Heart right ventricle (tissue), 16 donors: Measurements from ENCODE around the gene CYP19A1. TPM values are rescaled to one million over a fixed set of nuclear protein-coding genes. Genes with fewer than 3 reads are reported as not detected.

Experiments used
- ATAC-seq, 8 donors: fragments of 200-7000 bp; cut with Tn5 transposase; one replicate each; pipeline ENCODE4 v1.9.1; 2020; ENCODE audit warnings: mild to moderate bottlenecking in 8 of 8, moderate library complexity in 8 of 8, moderate number of reproducible peaks in 1 of 8
- DNase-seq, 2 donors: peaks; one replicate each; pipeline ENCODE4 v3.0.0-alpha.2; 2020
- H3K27ac ChIP-seq, 10 donors: fragments of 200-600 bp; sonication (generic) in 2 of 10; one replicate each; pipeline versions ENCODE4 v1.5.0 to v1.8.0; 2020 to 2022; ENCODE audit warnings: mild to moderate bottlenecking in 3 of 10
- H3K27me3 ChIP-seq, 7 donors: fragments of 200-600 bp; one replicate each; pipeline ENCODE4 v1.8.0; 2021 to 2022; ENCODE audit warnings: mild to moderate bottlenecking in 2 of 7
- H3K36me3 ChIP-seq, 9 donors: fragments of 200-600 bp; sonication (generic) in 1 of 9; one replicate each; pipeline versions ENCODE4 v1.5.0 to v1.8.0; 2020 to 2022; ENCODE audit warnings: mild to moderate bottlenecking in 2 of 9
- H3K4me1 ChIP-seq, 9 donors: fragments of 200-600 bp; sonication (generic) in 1 of 9; one replicate each; pipeline versions ENCODE4 v1.5.0 to v1.8.0; 2020 to 2022; ENCODE audit warnings: mild to moderate bottlenecking in 4 of 9
- H3K4me3 ChIP-seq, 10 donors: fragments of 200-600 bp; sonication (generic) in 2 of 10; one replicate each; pipeline versions ENCODE4 v1.5.0 to v1.8.0; 2020 to 2022; ENCODE audit warnings: mild to moderate bottlenecking in 7 of 10, moderate library complexity in 2 of 10
- H3K9me3 ChIP-seq, 11 donors: fragments of 200-600 bp in 10 of 11; sonication (generic) in 2 of 11; one replicate each; pipeline versions ENCODE4 v1.5.0 to v1.8.0; 2013 to 2022; ENCODE audit warnings: mild to moderate bottlenecking in 2 of 11, control low read depth in 1 of 11, moderate library complexity in 1 of 11
- WGBS, 2 donors: extraction: QIAGEN DNeasy Blood & Tissue Kit; methylation state at CpG; one replicate each; pipeline ENCODE4 v1.1.7; 2013; ENCODE audit warnings: inconsistent platforms in 1 of 2; 5-methylcytosine and 5-hydroxymethylcytosine counted together
- intact Hi-C, 10 donors: fragments of 100-400 bp; cut with DNase I; formaldehyde crosslinking; loops; one replicate each; pipeline versions ENCODE4 v1.11.1 to v1.14.2; 2022
- polyA plus RNA-seq, 2 donors: library from polyadenylated mRNA; stranded (reverse); fragments of 200-250 nt; gene quantifications; one replicate each; pipeline ENCODE4 v1.2.3, GENCODE V29; 2013
- total RNA-seq, 10 donors: library from RNA; stranded (reverse); fragmentation: NEBNext Ultra II Directional in 3 of 10; extraction: Animal tissue kit (Norgen Biotek cat#: 25700) in 3 of 10; gene quantifications; one replicate each; pipeline versions ENCODE4 v1.2.1 to v1.2.4, GENCODE V29; 2021 to 2023
- TF ChIP-seq, protein P1 (sequence below), 9 donors: fragments of 200-600 bp; sonication (generic) in 2 of 9; IDR thresholded peaks; one replicate each; pipeline versions ENCODE4 v1.5.0 to v1.8.0; 2021 to 2022; ENCODE audit warnings: antibody characterized with exemption in 9 of 9, mild to moderate bottlenecking in 5 of 9, moderate library complexity in 1 of 9
- donor health status: Arrhythmogenic right ventricular cardiomyopathy.
- donor health status: ischemic (EF 13 %, LVEDD 7.1; RV severe dilation, severe dysfunction).
- donor health status: healthy with polysubstance abuse.
- donor health status: DM: no; HTN: yes; CAD: no.
- donor health status: DM: no; HTN: no; CAD: no.
- donor health status: ischemic (EF 25% LVEDD 6.9; RV normal size, moderate dysfunction).
- donor health status: ischemic (EF 25% LVEDD 5.7; RV mildly dilated, moderate dysfunction).
- donor health status: healthy.
- donor health status: DM: yes; HTN: yes; CAD: no.
- donor health status: Ischemic cardiomyopathy.
- donor health status: ischemic (EF 35%, LVEDD 5.7; RV mildly dilated, moderate dysfunction).
- donor health status: nonischemic (EF 11% LVEDD 7.7; RV severe dilation, severe dysfunction).
- donor health status: DM: yes; HTN: yes; CAD: no.
- donor health status: PGD.
- donor health status: ischemic (EF 29% LVEDD 5.4; RV normal size, mild dysfunction).
- donor health status: nonischemic (EF 23%, LVEDD 6.1; RV moderate dilation, normal function).

Gene CYP19A1
- total and polyA plus RNA-seq, 12 donors, result 0.26 to 1.9 (median 0.68) TPM; not detected in 3

DNA sequence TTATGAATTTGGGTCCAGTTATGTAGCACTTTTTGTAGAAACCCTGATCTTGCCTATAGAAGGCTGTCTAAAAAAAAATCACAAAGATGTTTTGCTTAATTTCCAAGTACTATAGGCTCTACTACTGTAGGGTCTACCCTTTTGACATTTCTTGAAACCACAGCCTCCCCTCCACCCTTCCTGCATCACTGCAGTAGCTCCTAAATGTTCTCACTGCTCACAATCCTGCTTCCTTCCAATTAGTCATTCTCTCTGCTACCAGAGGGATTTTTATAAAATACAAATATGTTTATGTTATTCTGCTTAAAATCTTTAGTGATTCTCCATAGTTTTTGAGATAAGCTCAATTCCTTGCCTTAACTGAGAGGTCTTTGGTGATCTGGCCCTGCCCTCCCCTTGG is 114.0 kb downstream of the CYP19A1 start:
- H3K27ac ChIP-seq, result peak overlapping the region in 1 of 10 donors; percentile 57
- no peaks in the 10 kb centered on the region for H3K9me3 ChIP-seq
- TF ChIP-seq, protein P1, sequence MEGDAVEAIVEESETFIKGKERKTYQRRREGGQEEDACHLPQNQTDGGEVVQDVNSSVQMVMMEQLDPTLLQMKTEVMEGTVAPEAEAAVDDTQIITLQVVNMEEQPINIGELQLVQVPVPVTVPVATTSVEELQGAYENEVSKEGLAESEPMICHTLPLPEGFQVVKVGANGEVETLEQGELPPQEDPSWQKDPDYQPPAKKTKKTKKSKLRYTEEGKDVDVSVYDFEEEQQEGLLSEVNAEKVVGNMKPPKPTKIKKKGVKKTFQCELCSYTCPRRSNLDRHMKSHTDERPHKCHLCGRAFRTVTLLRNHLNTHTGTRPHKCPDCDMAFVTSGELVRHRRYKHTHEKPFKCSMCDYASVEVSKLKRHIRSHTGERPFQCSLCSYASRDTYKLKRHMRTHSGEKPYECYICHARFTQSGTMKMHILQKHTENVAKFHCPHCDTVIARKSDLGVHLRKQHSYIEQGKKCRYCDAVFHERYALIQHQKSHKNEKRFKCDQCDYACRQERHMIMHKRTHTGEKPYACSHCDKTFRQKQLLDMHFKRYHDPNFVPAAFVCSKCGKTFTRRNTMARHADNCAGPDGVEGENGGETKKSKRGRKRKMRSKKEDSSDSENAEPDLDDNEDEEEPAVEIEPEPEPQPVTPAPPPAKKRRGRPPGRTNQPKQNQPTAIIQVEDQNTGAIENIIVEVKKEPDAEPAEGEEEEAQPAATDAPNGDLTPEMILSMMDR (IDR thresholded peaks at IDR 0.05), result no peak
- intact Hi-C loops, result no loop called here
- no peak overlapping the region for H3K4me3 ChIP-seq
- no peaks in the 10 kb centered on the region for H3K27me3 ChIP-seq
- peaks cover 0 to 58% (median 10%) of the 10 kb centered on the region in 9 donors for H3K4me1 ChIP-seq
- no peak for DNase-seq
- no peak for ATAC-seq
- no peaks in the 10 kb centered on the region for H3K36me3 ChIP-seq

GRCh38 chr15:51223771-51224229 is 114.6 kb downstream of the CYP19A1 start:
- Histone ChIP-seq H3K27ac (peak overlapping the region in 1 of 10 donors; percentile 57), H3K9me3 (no peaks in the 10 kb centered on the region), H3K4me3 (no peak overlapping the region), H3K27me3 (no peaks in the 10 kb centered on the region), H3K36me3 (no peaks in the 10 kb centered on the region), H3K4me1 (peaks cover 0 to 56% (median 8%) of the 10 kb centered on the region in 9 donors)
- ATAC-seq (peak in 2 of 8 donors; percentile 40 to 62), DNase-seq (no peak)
- TF ChIP-seq, protein P1 (IDR thresholded peaks at IDR 0.05), result no peak
- intact Hi-C loops, result no loop called here
- 73 to 79% methylated on average over 3 of the region's 3 CpGs for WGBS, 2 donors

DNA sequence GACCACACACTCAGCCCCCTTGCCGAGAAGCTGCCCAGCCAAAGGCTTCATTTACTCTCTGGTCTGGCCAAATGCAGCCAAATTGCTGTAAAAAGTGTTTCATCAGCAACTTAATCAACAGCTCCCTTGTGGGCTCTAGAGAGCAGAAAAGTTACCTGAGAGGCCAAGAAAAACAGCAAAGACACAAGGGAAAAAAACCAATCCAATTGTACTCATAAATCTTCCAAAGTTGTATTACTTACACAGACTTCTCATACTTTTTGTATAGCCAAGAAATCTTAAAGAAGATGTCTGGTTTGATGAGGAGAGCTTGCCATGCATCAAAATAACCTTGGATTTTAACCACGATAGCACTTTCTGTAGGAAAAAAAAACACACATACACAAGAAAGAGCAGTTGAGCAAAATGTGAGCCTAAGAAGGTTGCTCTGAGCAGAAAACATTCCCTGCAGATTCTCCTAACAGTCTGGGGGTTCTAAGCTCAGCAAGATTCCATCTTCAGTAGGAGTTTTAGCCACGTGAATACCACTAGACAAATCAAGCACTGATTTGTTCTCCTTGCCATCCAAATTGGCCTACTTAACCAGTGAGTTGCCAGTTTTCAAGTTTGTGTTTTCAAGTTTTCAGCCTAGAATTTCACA is 120.0 kb downstream of the CYP19A1 start:
- no peak overlapping the region for H3K27ac ChIP-seq
- intact Hi-C loops, result no loop called here
- H3K9me3 ChIP-seq, result no peaks in the 10 kb centered on the region
- peaks cover 0 to 8% (median 5%) of the 10 kb centered on the region in 7 donors for H3K27me3 ChIP-seq
- H3K4me3 ChIP-seq, result no peak overlapping the region
- WGBS, 2 donors, result 50 to 60% methylated on average over 3 of the region's 3 CpGs
- no peaks in the 10 kb centered on the region for H3K36me3 ChIP-seq
- ATAC-seq (no peak), DNase-seq (no peak)
- TF ChIP-seq, protein P1 (IDR thresholded peaks at IDR 0.05), result no peak
- peaks cover 0 to 7% (median 0%) of the 10 kb centered on the region in 9 donors for H3K4me1 ChIP-seq

DNA sequence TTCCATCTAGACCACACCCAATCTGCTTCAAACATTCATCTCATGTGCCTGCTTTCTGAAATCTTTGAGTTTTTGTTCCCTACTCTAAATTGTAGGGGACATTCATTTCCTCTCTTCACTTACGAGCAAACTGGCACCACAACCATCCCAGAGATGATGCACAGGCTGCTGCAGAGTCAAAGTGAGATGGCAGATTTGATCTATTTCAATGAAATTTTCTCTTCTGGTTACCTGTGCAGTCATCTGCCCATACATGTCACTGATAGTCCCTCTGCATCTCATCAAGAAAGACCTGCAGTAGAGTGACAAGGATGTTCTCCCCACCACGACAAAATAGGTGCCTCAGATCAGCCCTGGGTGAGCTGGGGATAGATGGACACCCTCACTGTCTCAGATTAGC is 125.5 kb downstream of the CYP19A1 start:
- intact Hi-C loops, result no loop called here
- no peak overlapping the region for H3K4me3 ChIP-seq
- WGBS, 2 donors, result 82 to 84% methylated on average over 2 of the region's 2 CpGs
- no peaks in the 10 kb centered on the region for H3K9me3 ChIP-seq
- ATAC-seq (no peak), DNase-seq (no peak)
- no peaks in the 10 kb centered on the region for H3K4me1 ChIP-seq
- no peak overlapping the region for H3K27ac ChIP-seq
- TF ChIP-seq, protein P1 (IDR thresholded peaks at IDR 0.05), result no peak
- peaks cover 0 to 8% (median 5%) of the 10 kb centered on the region in 7 donors for H3K27me3 ChIP-seq
- H3K36me3 ChIP-seq, result no peaks in the 10 kb centered on the region
